WI38 (cell line): ENCODE measurements around the gene CPT1A.

Source experiments
- H3K4me3 ChIP-seq: 2 replicates; pipeline ENCODE4 v1.5.1; 2011; ENCODE audit warnings: low read depth, mild to moderate bottlenecking, control low read depth, low read length
- CTCF ChIP-seq: IDR thresholded peaks from 2 replicates; pipeline ENCODE4 v1.5.1; 2012; ENCODE audit warnings: low read depth, mild to moderate bottlenecking, control low read depth, low read length

Gene CPT1A

GRCh38 chr11:68835749-68836148 lies 6.0 kb downstream of the CPT1A start:
- TF ChIP-seq CTCF = no peak
- no peak overlapping the region for H3K4me3 ChIP-seq

GRCh38 chr11:68835328-68835727 lies 6.4 kb downstream of the CPT1A start:
- no peak overlapping the region for H3K4me3 ChIP-seq
- no peak for TF ChIP-seq CTCF

GRCh38 chr11:68832476-68833181 lies 9.1 kb downstream of the CPT1A start:
- no peak overlapping the region for H3K4me3 ChIP-seq
- no peak for TF ChIP-seq CTCF

- TF ChIP-seq CTCF = no peak
- no peak overlapping the region for H3K4me3 ChIP-seq
Observed at GRCh38 chr11:68831124-68831523, 10.6 kb downstream of the CPT1A start.

- TF ChIP-seq CTCF = no peak
- no peak overlapping the region for H3K4me3 ChIP-seq
Observed at GRCh38 chr11:68829581-68829980, 12.1 kb downstream of the CPT1A start.

GRCh38 chr11:68828957-68829356 lies 12.8 kb downstream of the CPT1A start:
- no peak for TF ChIP-seq CTCF
- no peak overlapping the region for H3K4me3 ChIP-seq

- no peak for TF ChIP-seq CTCF
- no peak overlapping the region for H3K4me3 ChIP-seq
Observed at GRCh38 chr11:68828155-68828931, 13.4 kb downstream of the CPT1A start.
